HG02884 (cell line): Measurements from ENCODE around the gene RHO.
"Not testable (repeated sequence)": the region's sequence is repeated elsewhere in the genome, so short reads cannot be mapped to it uniquely, and the experiment has no call there.

Source experiments
- ATAC-seq: cut with Tn5 transposase; IDR thresholded peaks from one replicate; pipeline ENCODE4 v1.9.1; 2021; ENCODE audit warnings: mild to moderate bottlenecking, moderate library complexity; ENCODE audit not compliant: unreplicated experiment

The RHO gene

DNA sequence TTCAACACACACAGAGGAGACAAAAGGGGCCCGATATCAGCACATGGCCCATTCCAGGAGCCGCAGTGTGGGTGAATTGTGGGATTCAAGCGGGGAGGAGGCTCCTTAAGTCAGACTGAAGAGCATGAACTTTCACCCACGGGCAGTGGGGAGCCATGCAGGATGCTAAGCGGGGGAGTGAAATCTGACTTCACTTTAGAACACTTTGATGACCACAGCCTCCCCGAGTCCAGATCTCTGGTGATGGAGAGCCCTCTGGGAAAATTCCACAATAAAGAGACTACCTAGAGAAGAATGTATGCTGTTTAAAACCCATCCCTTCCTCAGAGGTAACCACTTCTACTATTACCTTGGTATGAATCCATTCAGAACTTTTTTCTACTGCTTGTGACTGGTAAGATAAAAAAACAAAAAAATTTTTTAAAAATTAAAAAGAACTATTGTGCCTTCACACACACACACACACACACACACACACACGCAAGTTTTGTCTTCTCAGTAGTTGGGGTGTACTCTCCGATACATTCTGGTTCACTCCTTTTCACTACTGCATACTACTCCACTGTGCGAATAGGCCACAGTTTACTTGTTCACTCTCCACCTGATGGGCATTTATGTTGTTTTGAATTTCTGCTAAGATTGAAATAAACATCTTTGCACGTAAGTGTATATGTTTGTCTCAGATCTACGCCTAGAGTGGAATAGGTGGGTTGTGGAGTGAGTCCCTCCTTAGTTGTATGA lies 12.5 kb downstream of the RHO start:
- ATAC-seq: no peak

DNA sequence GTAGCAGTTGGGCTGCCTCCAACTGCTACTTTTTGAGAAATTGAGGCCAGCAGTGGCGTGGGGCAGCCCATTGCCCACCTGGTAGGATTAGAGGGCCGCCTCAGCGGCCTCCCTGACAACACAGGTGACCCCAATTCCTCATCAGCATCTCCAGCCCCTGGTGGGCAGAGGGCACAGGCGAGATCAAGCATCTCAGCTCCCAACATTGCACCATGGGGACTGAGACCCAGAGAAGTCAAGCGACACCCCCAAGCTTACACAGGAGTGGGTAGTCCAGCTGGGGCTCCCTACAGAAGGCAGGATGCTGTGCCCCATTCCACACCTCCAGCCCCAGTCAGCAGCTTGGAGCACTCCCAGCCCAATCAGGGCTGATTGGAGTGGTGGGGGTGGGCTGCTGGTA lies 14.3 kb downstream of the RHO start:
- ATAC-seq: no peak

DNA sequence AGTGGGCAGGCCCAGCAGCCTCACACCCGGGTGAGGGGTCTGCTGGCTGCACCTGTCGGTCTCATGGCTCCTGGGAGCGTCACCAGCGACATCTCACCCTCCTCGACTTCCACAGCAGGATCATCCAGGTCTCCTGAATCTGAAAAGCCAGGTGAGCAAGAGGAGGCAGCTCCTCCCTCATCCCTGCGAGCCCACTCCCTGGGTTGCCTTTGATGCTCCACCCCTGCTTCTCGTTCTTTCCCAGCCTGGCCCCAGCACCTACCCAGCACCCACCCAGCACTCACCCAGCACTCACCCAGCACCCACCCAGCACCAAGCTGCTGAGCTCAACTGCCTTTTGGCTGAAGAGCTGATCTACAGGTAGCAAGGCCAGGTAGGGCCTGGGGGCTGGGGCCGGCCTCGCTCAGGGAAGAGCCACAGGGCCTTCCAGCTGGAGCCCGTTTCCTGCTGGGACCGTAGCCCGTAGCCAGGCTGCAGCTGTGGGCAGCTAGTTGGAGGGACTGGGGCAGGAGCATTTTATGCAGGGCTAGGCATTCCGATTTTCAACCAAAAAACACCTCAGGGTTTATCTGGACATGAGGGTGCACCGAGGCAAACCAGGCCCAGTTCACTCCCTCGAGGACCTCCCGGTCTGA lies 14.8 kb downstream of the RHO start, which contains the start of gene H1-8:
Gene H1-8 (plus strand): TSS at position 20 of the 635 bp plus-strand sequence. CDS start 44 bp downstream, at position 64.
- ATAC-seq: no peak

DNA sequence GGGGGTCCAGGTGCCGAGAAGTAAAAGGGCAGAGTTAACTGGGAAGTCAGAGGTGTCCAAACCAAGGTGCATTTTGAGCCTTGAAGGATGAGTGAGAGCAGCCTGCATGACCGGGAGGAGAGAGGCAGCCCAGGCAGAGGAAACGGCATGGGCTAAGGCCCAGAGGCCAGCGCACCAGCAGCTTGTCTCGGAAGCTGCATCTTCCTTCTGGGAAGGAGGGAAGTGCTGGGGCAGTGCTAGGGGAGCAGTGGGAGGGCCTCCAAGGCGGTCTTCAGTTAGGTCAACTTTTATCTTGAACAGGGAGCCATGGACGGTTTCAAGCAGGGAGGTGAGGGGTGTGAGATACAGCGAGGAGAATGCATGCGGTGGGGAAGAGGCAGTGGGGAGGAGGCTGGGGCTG lies 15.6 kb downstream of the RHO start:
- no peak for ATAC-seq

DNA sequence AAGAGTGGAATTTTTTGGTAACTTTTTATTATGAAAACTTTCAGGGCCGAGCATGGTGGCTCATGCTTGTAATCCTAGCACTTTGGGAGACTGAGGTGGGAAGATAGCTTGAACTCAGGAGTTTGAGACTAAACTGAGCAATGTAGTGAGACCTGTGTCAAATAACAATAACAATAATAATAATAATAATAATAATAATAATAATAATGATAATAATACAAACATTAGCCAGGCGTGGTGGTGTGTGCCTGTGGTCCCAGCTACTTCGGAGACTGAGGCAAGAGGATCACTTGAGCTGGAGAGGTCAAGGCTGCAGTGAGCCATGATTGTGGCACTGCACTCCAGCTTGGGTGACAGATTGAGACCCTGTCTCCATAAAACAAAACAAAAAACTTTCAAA lies 17.5 kb downstream of the RHO start:
- not testable (repeated sequence) for ATAC-seq

DNA sequence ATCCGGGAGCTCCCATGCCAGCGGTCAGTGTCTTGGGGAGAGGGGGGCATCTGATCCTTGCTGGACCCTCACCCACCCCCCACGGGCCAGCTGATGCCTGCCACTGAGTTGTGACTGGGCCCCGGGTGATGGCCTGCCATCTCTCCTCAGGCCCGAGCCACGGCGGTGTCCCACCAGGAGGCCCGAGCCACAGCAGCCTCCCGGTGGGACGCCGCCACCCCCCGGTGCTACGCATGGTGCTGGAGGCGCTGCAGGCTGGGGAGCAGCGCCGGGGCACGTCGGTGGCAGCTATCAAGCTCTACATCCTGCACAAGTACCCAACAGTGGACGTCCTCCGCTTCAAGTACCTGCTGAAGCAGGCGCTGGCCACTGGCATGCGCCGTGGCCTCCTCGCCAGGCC lies 18.8 kb downstream of the RHO start:
- no peak for ATAC-seq

DNA sequence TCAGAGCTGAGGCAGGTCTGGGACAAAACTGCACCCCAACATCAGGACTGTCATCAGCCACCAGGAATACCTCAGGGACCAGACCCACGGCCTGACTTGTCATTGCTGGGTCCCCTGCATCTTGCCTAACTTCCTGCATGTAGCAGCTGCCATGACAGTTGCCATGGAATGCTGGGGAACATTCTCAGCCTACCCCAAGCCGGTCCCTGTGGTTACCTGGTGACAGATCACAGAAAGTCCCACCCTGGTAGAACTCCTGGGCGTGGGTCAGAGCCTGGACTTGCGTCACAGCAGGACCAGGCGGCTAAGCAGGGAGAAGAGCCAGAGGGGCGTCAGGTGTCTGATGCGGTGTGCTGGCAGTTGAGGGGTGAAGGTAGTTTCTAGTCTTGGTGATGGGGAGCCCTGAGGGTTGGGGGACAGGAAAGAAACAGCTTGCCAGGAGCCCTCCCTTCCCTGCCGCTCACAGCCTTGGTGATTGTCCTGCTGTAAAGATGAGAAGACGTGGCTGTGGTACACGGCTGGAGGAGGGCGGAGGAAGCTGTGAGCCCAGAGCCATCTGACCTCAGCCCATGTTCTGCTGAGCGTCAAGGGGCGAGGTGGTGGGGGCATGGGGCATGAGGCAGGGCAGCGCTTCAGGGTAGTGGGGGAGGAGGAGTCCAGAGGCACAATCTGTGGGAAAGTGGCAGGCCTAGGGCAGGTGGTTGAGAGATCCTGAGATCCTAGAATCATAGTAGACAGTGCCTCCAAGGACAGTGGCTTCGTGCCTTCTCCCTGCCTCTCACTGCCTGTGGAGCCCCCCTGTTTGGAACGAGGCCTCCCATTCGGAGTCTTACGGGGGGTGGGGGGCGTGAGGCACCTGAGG lies 19.9 kb downstream of the RHO start:
- no peak for ATAC-seq

DNA sequence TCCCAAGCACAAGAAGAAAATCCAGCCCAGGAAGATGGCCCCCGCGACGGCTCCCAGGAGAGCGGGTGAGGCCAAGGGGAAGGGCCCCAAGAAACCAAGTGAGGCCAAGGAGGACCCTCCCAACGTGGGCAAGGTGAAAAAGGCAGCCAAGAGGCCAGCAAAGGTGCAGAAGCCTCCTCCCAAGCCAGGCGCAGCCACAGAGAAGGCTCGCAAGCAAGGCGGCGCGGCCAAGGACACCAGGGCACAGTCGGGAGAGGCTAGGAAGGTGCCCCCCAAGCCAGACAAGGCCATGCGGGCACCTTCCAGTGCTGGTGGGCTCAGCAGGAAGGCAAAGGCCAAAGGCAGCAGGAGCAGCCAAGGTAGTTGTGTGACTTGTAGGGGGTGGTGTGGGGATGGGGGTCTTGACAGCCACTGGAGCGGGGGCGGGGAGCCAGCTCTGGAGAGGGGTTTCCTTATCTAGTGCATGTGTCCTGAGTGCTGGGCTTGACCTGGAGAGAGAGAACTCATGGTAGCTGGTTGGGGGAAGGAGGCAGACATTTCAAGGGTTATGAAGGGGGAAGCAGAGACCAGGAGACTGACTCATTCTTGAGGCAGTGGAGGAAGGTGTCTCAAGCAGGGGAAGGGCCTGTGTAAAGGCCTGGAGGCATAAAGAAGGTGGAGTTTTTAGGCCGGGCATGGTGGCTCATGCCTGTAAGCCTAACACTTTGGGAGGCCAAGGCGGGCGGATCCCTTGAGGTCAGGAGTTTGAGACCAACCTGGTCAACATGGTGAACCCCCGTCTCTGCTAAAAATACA lies 20.8 kb downstream of the RHO start:
- no peak for ATAC-seq

DNA sequence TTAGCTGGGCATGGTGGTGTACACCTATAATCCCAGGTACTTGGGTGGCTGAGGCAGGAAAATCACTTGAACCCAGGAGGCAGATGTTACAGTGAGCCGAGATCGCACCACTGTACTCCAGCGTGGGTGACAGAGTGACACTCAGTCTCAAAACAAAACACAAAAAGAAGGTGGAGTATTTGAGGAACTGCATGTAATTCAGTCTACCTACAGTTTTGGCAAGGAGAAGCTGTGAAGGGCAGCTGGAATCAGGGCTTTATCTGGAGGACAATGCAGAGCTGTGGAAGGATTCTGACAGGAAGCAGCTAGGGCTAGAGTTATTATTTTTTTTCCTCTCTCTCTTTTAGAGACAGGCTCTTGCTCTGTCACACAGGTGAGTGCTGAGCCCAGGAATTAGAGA lies 21.4 kb downstream of the RHO start:
- ATAC-seq: no peak

DNA sequence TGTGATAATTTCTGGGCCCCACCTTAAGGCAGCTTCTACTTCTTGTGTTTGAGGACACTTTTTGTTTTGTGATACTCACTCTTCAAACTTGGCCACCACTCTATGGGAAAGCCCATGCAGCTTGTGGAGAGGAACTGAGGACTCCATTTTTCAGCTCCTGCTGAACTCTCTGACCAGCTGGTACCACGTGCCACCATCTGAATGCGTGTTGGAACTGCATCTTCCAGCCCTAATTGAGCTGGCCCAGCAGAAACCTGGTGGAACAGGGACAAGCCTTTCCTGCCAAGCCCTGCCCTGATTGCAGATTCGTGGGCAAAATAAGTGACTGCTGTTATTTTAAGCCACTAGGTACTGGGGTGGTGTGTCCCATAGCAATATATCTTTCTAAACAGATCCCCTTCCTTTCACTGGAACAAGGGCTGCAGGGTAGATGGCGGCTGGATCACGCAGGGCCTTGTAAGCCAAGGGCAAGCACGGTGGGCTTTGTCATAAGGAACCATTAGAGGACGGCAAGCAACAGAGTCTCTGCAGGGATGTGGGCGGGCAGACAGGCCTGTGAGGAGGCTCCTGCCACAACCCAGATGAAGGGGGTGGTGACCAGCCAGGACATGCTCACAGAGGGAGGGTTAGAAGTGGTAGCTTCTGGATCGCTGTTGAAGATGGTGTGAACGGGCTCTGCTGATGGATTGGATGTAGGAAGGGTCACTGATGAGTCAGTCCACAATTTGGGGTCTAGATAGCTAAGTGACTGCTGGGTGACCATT lies 24.0 kb downstream of the RHO start:
- no peak for ATAC-seq

DNA sequence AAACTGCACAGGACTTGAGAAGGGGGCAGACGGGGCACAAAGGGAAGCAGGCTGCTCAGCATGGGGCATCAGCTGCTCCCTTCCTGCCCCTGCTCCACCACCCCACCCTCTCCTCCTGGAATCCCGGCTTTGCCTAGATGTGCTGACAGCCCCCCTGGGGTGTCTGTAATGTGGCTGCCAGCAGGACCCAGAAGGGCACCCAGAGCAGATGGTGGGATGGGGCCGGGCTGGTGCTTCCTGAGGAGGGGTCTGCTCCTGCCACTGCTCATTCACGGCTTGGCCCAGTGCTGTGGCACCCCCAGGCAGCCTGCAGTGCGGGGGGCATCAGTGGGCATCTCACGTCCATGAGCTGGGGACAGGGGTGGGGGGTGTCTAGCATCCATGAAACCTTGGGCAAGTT lies 24.7 kb downstream of the RHO start:
- no peak for ATAC-seq

DNA sequence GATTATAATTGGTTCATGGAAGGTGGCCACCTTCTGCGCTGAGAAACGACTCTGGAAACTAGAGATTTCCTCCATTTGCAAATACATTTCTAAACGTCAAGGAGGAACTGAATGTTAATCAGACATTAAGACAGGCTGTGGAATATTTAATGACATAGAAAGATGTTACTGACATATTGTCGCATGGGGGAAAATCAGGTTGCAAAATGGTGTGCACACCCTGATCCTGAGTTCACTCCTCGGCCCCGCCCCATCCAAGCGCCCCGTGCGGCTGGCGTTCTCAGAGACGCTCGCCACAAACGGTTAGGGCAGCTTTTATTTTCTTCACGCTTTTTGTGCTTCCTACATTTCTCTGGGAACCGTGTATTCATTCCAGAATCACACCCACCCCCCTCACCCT lies 25.3 kb downstream of the RHO start:
- ATAC-seq: no peak

DNA sequence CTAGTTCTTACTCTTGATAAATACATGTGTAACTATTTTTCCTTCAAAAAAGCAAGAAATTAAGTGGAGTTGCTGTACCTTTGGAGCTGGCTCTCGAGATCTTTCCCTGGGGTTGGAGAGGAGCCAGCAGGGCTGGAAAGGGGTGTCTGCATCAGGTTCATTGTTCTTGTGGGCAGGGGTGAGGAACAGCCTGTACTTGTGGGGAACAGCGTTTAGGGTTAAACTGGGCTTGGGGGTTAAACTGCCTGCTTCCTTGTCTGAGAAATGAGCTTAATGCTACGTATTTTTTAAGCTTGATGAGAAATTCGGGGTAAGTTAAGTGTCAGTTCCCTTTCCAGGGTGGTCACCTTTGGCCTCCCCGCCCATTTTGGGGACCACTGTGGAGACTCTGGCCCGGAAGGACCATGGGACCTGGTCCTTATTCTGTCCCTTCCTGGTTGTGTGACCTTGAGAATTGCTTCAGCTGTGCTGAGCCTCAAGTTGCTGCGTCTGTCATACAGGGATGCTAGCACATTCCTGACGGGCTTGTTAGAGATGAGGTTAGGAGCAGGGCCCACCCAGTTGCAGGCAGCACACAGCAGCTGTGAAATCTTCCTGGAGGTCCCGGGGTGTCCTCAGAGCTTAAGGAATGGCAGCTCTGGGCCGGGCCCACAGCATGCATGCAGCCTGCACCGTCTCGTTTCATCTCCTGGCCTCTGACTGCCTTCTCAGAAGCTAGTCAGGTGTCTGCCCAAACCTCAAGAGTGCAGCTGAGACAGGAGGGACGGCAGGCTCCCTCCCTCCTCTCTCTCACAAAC lies 26.1 kb downstream of the RHO start:
- no peak for ATAC-seq

DNA sequence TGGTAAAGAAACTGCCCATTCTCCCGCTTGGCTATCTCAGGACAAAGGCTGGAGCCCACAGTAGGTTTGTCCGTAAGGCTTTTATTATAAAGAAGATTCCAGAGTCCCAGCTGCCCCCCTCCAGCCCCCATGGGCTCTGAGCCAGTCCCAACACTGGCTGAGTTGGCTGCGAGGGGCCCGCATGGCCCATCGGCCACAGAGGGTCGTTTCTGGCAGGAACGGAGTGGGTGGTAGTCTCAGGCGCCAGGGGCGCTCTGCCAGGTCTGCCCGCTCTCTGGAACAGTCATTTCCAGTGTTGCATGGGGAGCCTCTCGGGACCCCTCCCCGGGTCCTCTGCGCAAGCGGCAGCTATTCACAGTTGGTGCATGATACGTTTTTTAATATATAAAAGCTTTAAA lies 26.7 kb downstream of the RHO start:
- ATAC-seq: no peak

DNA sequence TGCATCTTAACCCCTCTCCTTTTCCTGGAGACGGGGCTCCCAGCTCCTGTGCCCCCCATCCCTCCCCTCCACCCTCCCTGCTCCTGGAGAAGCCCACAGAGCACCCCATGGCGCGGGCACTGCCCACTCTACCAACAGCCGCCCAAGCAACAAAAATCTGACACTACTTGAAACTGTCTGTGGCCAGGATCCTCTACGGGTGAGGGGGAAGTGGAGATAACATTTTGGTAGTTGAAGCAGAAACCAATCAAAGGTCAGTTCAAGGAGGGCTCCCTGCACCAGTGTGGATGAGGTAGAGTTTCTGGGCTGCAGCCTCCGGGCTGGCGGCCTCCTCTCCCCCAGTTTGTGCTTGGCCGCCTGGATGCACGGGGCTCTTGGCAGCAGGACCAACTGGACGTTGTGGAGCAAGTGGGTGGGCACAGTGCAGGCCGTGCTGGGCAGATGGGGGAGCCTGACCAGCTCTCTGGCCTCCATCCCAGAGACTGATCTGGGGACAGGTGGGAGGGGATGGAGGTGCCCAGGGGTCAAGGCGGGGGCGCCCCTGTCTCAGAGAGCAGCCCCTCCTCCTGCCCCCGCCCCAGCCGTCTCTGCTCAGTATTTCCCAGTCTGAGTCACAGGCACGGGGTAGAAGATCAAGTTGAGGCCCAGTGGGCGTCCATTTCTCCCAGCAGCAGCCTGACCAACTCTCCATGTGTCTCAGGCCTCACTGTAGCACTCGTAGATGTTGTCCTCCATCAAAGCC lies 27.3 kb downstream of the RHO start:
- ATAC-seq: no peak

DNA sequence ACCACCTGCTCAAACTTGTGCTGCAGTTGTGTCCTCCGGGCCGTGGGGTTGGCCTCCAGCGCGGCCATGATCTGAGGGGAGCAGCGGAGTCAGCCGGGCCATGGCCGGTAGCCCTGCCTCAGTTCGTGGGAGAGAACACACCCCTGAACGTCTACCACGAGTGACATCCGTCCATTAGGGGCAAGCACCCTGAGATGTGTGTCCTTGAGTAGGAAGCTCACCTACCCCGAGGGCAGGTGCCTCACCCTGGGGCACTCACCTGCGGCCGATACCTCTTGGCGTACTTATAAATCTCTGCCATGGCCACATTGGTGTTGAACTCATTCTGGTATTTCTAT lies 27.9 kb downstream of the RHO start:
- ATAC-seq: no peak

DNA sequence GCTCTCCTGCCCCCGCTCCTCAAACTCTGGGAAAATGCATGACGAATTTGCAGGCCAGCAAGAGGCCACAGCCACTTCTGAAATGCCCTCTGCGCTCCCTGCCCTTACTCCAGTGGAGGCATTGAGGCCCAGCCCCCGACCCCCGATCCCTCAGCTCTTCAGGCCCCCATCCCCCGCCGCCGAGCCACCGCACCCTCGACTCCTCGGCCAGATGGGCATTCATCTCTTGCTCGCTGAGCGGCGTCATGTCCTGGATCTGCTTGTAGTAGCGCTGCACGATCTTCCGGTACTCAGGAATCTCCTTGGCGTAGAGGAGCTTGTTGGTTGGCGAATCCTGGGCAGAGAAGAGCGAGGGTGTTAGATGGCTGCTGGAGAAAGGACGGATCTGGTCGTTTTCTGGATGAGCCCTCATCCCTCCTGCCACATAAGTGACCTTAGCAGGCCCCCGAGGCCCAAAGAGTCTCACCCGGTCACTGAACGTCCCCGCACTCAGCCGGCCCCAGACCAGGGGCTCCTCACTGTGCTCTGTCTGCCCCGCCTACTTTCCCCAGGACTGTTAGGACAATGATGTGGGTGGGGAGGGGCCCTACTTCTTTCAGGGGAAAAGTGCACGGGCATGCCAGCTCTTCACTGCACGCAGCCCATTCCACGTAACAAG lies 28.6 kb downstream of the RHO start:
- no peak for ATAC-seq

DNA sequence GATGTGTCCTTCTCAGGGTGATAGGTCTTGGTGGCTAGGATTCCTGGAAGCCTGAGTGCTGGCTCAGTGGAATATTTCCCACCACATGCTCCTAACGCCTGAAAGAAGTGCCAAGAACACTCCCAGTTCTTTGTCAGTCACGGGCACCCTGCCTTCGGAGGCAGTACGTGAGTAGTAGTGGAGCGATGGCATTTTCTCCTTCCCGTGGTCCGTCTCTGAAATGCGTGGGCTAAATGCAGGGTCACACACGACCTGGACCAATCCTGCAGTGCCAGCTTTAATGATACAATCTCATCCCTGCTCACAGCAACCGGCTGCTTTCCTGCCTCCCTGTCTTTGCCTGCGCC lies 29.1 kb downstream of the RHO start:
- no peak for ATAC-seq
